Keratinocyte (primary cell): ENCODE results near the gene PLEKHA1.

Source experiments
- EZH2 ChIP-seq: IDR thresholded peaks from one replicate; pipeline ENCODE4 v1.6.1; 2012; ENCODE audit warnings: inconsistent platforms, mild to moderate bottlenecking, low read length, moderate library complexity
- TF ChIP-seq, protein P1 (sequence below), 3 experiments: IDR thresholded peaks in 1 of 3; conservative IDR thresholded peaks in 1 of 3; optimal IDR thresholded peaks in 1 of 3; 2 replicates in 2 of 3; 3 replicates in 1 of 3; pipeline versions ENCODE3 to v1.5.1; 2011; ENCODE audit warnings: low read length in 3 of 3, mild to moderate bottlenecking in 3 of 3, moderate library complexity in 2 of 3, control low read depth in 1 of 3, inconsistent platforms in 1 of 3; ENCODE audit not compliant: insufficient read depth in 2 of 3; ENCODE audit errors: extremely low read depth in 1 of 3

DNA sequence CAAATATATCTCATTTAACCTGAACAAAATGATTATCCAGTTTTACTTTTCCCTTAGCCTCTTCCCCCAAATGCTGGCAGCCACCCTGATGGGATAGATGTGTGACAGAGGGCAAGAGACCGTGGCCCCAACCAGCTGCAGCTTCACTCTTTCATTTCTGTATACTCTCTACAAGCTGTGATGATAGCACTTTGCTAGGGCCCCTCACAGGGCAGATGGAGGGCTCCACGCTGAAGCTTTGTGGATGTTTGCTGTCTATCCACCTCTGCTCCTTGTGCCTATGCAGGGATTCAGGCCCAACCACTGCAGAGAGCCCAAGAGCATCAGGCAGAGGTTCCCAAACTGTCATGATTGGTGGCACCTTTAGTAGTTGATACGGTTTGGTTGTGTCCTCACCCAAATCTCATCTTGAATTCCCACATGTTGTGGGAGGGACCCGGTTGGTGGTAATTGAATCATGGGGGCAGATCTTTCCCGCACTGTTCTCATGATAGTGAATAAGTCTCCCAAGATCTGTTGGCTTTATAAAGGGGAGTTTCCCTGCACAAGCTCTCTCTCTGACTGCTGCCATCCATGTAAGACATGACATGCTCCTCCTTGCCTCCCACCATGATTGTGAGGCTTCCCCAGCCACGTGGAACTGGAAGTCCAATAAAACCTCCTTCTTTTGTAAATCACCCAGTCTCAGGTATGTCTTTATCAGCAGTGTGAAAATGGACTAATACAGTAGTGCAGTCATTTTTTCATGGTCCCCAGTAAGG lies 107.0 kb downstream of the PLEKHA1 start:
- TF ChIP-seq, protein P1, sequence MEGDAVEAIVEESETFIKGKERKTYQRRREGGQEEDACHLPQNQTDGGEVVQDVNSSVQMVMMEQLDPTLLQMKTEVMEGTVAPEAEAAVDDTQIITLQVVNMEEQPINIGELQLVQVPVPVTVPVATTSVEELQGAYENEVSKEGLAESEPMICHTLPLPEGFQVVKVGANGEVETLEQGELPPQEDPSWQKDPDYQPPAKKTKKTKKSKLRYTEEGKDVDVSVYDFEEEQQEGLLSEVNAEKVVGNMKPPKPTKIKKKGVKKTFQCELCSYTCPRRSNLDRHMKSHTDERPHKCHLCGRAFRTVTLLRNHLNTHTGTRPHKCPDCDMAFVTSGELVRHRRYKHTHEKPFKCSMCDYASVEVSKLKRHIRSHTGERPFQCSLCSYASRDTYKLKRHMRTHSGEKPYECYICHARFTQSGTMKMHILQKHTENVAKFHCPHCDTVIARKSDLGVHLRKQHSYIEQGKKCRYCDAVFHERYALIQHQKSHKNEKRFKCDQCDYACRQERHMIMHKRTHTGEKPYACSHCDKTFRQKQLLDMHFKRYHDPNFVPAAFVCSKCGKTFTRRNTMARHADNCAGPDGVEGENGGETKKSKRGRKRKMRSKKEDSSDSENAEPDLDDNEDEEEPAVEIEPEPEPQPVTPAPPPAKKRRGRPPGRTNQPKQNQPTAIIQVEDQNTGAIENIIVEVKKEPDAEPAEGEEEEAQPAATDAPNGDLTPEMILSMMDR (optimal IDR thresholded peaks at IDR 0.05 in 1 of 3, IDR thresholded peaks at IDR 0.05 in 1 of 3, conservative IDR thresholded peaks at IDR 0.05 in 1 of 3; ENCODE audit: extremely low read depth in 1 of 3, insufficient read depth in 2 of 3, low read length in 3 of 3): no peak
- TF ChIP-seq EZH2: no peak
